ENCODE measurements around the gene FAM229A. TPM values are rescaled to one million over a fixed set of nuclear protein-coding genes. Genes with fewer than 3 reads are reported as not detected.

FAM229A gene
- total and polyA plus RNA-seq, 2 experiments from 2014 or later, result 3.6 to 4.2 TPM

- Histone ChIP-seq H3K36me3 (ENCODE audit: insufficient read depth) (no peaks in the 10 kb centered on the region), H3K4me1 (ENCODE audit: insufficient read depth) (no peaks in the 10 kb centered on the region; the same call in 1 of the 2 replicates), H3K27me3 (ENCODE audit: insufficient read depth) (no peaks in the 10 kb centered on the region), H3K4me2 (no peak overlapping the region), H3K79me2 (replicated peaks; ENCODE audit: insufficient read depth) (no peaks in the 10 kb centered on the region), H3K9me2 (ENCODE audit: insufficient read depth) (no peaks in the 10 kb centered on the region), H3K4me3 (no peak overlapping the region), H4K20me1 (replicated peaks; ENCODE audit: insufficient read depth) (no peaks in the 10 kb centered on the region), H3K27ac (ENCODE audit: low read depth) (no peak overlapping the region), H3F3A (replicated peaks; ENCODE audit: low read depth) (no peaks in the 10 kb centered on the region), H2AFZ (no peak overlapping the region)
- Mint-ChIP-seq H3K4me3 (no peak overlapping the region), H3K4me1 (peaks cover 2% of the 10 kb centered on the region; the same call in 1 of the 3 replicates), H3K36me3 (ENCODE audit: low read depth) (no peaks in the 10 kb centered on the region), H3K27me3 (ENCODE audit: insufficient read depth, low read depth, poor library complexity) (peaks cover 4% of the 10 kb centered on the region), H3K9me3 (peaks cover 3% of the 10 kb centered on the region; the same call in 1 of the 3 replicates), H3K27ac (no peak overlapping the region)
- ATAC-seq, result no peak
- no peak for TF ChIP-seq ETS1 (IDR thresholded peaks at IDR 0.05)
- no peak for DNase-seq (ENCODE audit: low spot score)
Measured at GRCh38 chr1:32405672-32406467, 43.6 kb upstream of the FAM229A start.

GRCh38 chr1:32404946-32405345 is 42.7 kb upstream of the FAM229A start:
- H3K79me2 ChIP-seq (replicated peaks; ENCODE audit: insufficient read depth), result no peaks in the 10 kb centered on the region
- H4K20me1 ChIP-seq (replicated peaks; ENCODE audit: insufficient read depth), result no peaks in the 10 kb centered on the region
- H3K36me3 Mint-ChIP-seq (ENCODE audit: low read depth), result no peaks in the 10 kb centered on the region
- no peak overlapping the region for H3K4me2 ChIP-seq
- ATAC-seq (no peak), DNase-seq (ENCODE audit: low spot score) (no peak)
- peaks cover 3% of the 10 kb centered on the region; the same call in 1 of the 3 replicates for H3K9me3 Mint-ChIP-seq
- H3K4me1 ChIP-seq (ENCODE audit: insufficient read depth), result no peaks in the 10 kb centered on the region; the same call in 1 of the 2 replicates
- no peaks in the 10 kb centered on the region for H3F3A ChIP-seq (replicated peaks; ENCODE audit: low read depth)
- H3K9me2 ChIP-seq (ENCODE audit: insufficient read depth), result no peaks in the 10 kb centered on the region
- no peak overlapping the region for H3K4me3 Mint-ChIP-seq
- peaks cover 4% of the 10 kb centered on the region; the same call in 2 of the 3 replicates for H3K4me1 Mint-ChIP-seq
- H3K36me3 ChIP-seq (ENCODE audit: insufficient read depth), result no peaks in the 10 kb centered on the region
- H3K4me3 ChIP-seq, result no peak overlapping the region
- H2AFZ ChIP-seq, result no peak overlapping the region
- H3K27ac Mint-ChIP-seq, result no peak overlapping the region
- no peak overlapping the region for H3K27ac ChIP-seq (ENCODE audit: low read depth)
- TF ChIP-seq ETS1 (IDR thresholded peaks at IDR 0.05) (no peak), ZNF114 (CRISPR knock-in tag; IDR thresholded peaks at IDR 0.05) (no peak), ZNF462 (CRISPR knock-in tag; IDR thresholded peaks at IDR 0.05) (no peak), CREB1 (CRISPR knock-in tag; IDR thresholded peaks at IDR 0.05; ENCODE audit: low read depth) (no peak), EZH2 (IDR thresholded peaks at IDR 0.05; ENCODE audit: low read depth, unreplicated experiment) (no peak)
- H3K27me3 Mint-ChIP-seq (ENCODE audit: insufficient read depth, low read depth, poor library complexity), result peaks cover 7% of the 10 kb centered on the region
- no peaks in the 10 kb centered on the region for H3K27me3 ChIP-seq (ENCODE audit: insufficient read depth)

Data from GM23338 (cell line).